Endometrial microvascular endothelial cells (primary cell): Measurements from ENCODE around the gene TMC1. TPM values are rescaled to one million over a fixed set of nuclear protein-coding genes. Genes with fewer than 3 reads are reported as not detected.
"Not testable (repeated sequence)": the region's sequence is repeated elsewhere in the genome, so short reads cannot be mapped to it uniquely, and the experiment has no call there.

Experiments used
- in situ Hi-C: cut with HindIII; loops from 2 replicates; pipeline ENCODE4 v1.10.0; 2017; ENCODE audit warnings: low sequenced_read_pairs, low pct_unique_long_range_greater_than_20kb; ENCODE audit errors: inconsistent ontology term
- total RNA-seq: library from RNA; depleted of rRNA; stranded (reverse); fragments of >200 nt; gene quantifications from one replicate; pipeline ENCODE4 v1.2.3, GENCODE V29; 2015; ENCODE audit errors: inconsistent ontology term

The TMC1 gene
- total RNA-seq, 1 donor from 2014 or later = not detected

DNA sequence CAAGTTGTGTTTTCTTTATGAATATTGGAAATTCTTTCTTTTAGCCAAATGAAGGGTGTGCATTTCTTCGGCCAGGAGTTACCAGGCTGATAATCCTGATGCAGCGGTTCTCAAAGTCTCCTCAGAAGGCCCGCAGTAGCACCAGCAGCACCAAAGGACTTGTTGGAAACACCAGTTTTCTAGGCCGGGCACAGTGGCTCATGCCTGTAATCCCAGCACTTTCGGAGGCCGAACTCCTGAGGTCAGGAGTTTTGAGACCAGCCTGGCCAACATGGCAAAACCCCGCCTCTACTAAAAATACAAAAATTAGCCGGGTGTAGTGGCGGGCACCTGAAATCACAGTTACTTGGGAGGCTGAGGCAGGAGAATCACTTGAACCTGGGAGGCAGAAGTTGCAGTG is 397 bp upstream of the TMC1 start:
- in situ Hi-C loops = not testable (repeated sequence)

DNA sequence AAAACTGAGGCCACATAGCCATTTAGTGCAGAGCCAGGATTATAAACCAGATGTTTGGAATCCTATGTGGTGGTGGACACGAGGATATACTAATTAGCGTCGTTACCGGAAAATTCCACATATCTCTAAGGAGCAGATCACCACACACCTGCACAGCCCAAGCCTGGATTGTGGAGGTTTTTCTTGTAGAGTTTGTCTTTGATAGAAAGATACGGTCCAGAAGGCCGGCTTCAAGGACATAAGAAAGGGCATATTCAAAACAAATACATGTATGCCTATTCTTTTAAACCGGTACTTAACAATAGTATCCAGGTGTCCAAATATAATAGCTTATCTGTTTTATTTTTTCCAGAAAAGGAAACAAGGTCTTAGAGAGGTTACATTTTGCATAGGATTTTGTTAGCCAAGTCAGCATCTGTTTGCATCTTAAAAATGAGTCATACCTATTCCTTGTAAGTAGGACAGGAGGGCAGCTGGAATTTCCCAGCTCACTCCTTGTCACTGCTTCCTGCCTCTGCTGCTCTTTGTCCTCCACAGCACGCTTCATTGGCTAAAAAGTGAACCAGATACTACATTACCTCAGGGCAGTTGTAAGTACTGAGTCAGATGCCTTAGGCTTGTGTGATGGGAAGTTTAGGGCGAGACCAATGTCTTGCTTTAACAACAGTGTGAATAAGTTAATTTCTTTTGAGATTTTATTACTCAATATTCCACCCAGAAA is 3.6 kb downstream of the TMC1 start:
- in situ Hi-C loops = no loop called here

DNA sequence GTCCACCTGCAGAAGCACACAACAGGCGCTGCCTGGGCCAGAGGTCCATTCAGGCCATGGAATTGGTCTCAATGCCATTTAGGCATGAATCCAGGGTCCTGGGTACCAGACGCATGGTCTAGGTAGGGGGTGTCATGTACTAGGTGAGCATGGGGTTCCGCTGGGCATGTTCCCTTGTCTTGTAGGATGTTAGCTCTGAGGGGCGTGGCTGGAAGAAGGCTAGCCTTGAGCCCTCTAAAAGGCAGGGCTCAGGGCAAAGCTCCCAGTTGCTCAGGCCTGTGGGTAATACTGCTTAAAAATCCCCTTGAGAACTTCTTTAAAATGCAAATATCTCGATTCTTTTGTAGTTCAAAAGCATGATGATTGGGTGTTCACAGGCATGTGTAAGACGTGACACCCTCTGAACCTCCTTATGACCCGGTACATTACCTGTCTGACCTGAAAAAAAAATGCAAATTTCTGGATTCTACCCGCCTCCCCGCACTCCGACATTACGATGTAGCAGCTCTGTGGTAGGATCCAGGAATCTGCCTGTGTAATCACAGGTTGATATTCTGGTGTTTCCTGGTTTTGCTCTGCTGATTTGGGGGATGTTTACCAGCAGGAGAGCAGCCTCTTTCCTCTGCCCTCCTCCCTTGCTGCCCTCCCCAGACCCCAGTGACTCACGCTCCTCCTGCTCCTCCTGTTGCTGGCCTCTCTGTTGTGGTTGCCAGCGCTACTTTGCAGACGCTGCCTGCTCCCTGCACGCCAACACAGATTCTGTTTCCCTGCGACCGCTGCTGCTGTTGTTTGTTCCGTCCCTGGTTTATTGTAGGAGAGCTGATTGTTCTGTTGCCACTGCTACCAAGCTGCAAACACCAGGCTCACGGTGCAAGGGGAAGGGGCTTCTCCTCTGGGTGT is 5.7 kb downstream of the TMC1 start:
- in situ Hi-C loops = no loop called here

DNA sequence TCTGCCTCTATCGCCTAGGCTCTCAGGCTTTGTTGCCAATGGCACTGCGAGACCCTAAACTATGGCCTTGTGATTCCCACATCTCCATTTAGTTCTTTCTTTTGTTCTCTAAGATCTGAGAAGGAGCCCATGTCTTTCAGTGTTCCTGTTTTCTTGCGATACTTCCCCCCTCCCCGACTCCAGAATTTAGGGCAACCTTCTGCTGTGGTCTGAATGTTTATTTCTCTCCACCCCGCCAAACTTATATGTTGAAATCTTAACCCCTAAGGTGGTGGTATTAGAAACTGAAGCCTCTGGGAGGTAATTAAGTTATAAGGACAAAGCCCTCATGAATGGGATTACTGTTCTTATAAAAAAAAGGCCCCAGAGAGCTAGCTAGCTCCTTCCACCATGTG is 6.4 kb downstream of the TMC1 start:
- in situ Hi-C loops = no loop called here

DNA sequence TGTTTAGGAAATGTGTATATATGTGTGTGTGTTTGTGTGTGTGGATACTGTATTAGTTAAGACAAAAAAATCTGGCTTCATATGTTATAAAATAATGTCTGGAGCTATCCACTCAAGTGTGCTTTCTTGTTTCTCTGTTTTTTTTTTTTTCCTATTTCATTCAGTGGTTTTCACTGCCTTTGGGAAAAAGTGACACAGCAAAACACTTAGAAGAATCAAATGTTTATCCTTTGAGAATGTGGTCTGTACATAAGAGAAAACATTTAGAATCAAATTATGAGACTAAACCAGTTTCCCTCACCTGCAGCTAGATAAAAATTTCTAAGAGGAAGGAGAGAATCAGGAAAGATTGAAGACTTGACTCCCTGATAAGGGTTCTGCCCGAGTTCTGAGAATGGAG is 8.1 kb downstream of the TMC1 start:
- in situ Hi-C loops = no loop called here

DNA sequence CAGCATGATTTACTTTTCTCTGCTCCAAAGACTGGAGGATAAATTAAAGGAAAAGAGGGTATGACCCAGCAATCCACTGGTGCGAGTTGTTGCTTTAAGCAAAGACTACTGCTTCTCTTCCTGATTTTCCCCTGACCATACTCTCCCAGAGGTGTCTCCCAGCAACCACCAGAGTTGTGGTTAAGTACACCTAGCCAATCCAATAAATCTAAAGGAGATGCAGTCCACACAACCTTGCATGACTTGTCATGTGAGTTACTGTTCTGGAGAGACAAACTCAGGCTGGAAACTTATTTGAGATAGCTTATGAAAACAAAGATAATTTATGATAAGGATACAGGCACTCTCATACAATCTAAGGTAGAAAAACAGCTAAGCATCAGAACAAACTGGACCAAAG is 11.9 kb downstream of the TMC1 start:
- in situ Hi-C loops = no loop called here

DNA sequence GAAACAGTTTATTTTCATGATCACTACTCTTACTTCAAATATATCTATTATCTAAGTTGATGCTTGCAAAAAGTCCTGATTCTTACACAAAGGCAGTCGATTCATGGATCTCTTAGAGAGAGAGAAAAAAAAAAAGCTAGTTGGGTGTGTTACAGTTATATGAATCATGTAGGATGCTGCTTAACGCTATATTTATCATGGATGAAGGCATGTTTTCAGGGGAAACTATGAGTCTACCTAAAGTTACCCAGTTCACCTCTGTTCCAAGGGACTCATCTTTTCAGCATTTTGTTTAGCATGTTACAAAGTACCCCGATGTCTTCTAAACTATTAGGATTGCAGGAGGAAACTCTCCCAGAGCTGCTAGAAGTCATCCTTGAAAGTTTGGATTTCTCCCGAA is 13.5 kb downstream of the TMC1 start:
- in situ Hi-C loops = no loop called here

DNA sequence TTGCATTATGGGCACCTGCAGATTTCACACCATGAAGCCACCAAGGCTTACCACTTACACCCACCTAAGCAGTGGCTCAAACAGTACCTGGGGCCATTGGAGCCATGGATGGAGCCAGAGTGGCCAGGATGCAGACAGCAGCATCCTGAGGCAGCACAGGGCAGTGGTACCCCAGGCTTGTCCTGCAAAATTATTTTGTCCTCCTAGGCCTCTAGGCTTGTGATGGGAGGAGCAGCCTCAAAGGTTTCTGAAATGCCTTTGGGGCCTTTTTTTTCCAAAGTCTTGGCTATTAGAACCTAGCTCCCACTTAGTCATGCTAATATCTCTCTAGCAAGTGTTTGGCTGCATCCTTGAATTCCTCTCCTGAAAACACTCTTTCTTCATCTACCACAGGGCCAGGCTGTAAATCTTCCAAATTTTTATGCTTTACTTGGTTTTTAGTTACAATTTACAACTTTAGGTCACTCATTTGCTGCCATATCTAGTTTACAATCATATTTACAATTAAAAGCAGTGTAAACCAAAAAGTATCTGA is 15.7 kb downstream of the TMC1 start:
- in situ Hi-C loops = no loop called here

DNA sequence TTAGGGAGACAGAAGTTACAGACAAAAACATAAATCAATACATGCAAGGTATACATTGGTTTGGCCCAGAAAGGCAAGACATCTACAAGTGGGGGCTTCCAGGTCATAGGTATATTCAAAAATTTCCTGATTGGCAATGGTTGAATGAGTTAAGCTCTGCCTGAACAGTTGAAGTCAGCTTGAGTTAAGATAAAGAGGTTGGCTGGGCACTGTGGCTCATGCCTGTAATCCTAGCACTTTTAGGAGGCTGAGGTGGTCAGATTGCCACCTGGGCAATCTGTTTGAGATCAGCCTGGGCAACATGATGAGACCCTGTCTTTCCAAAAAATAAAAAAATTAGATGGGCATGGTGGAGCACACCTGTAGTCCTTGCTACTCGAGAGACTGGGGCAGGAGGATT is 16.3 kb downstream of the TMC1 start:
- in situ Hi-C loops = no loop called here

DNA sequence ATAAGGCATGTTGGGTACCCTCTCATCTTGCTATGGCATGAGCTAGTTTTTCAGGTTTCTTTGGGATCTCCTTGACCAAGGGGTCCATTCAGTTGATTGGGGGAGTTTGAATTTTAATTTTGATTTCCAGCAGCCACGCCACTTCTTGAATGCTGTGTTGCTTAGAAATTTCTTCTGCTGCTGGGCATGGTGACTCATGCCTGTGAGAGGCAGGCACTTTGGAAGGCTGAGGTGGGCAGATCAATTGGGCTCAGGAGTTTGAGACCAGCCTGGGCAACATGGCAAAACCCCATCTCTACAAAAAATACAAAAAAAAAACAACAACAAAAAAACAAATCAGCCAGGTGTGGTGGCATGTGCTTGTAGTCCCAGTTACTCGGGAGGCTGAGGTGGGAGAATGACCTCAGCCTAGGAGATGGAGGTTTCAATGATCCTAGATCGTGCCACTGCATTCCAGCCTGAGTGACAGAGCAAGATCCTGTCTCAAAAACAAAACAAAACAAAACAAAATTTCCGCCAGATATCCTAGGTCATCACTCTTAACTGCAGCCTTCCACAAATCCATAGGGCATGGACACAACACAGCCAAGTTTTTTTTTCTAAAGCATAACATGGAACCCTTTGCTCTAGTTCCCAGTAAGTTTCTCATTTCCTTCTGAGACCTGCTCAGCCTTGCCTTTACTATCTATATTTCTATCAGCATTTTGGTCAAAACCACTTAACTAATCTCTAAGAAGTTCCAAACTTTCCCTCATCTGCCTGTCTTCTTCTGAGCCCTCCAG is 17.7 kb downstream of the TMC1 start:
- in situ Hi-C loops = no loop called here

DNA sequence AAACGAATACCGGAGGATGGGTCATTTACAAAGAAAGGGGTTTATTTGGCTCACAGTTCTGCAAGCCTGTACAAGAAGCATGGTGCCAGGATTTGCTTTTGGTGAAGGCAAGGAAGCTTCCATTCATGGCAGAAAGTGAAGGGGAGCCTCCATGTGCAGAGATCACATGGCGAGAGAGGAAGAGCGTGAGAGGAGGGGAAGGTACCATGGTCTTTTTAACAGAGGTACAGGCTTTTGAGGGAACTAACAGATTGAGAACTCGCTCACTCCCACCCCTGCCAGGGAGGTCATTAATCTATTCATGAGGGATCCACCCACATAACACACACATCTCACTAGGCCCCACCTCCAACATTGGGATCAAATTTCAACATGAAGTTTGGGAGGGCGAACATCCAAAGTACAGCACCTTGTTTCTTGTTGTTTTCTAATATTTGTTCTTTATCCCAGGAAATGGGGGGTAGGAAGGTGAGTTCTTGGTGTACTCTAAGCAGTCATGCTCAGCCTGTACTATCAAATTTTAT is 18.5 kb downstream of the TMC1 start:
- in situ Hi-C loops = no loop called here

DNA sequence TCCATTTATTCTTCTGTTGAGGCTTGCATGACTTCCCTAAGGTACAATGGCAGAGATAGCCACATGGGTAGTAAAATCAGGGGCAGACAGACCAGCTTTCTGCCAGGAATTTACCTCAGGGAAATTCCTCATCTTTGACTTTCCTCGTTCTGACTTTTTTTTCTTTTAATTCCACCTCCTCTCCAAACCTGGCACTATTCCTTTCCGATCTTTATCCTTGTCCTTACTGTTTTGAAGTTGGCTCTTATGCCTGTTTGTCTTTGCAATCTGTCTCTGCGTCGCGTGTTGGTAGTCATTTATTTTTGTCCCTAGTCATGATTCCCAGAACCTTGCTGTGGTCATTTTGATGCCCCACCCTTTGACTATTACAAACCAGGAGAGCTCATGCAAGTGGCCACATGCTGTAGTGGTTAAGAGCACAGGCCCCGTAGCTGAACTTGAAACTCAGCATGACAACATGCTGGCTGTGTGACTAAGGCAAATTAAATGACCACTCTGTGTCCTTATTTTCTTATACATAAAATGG is 19.0 kb downstream of the TMC1 start:
- in situ Hi-C loops = no loop called here

DNA sequence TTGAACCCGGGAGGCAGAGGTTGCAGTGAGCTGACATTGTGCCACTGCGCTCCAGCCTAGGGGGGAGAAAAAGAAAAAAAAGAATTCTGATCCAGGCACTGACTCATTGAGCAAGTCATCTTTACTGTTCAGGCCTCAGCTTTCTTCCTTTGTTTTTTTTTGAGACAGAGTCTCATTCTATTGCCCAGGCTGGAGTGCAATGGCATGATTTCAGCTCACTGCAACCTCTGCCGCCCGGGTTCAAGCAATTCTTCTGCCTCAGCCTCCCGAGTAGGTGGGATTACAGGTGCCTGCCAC is 21.1 kb downstream of the TMC1 start:
- in situ Hi-C loops = not testable (repeated sequence)

DNA sequence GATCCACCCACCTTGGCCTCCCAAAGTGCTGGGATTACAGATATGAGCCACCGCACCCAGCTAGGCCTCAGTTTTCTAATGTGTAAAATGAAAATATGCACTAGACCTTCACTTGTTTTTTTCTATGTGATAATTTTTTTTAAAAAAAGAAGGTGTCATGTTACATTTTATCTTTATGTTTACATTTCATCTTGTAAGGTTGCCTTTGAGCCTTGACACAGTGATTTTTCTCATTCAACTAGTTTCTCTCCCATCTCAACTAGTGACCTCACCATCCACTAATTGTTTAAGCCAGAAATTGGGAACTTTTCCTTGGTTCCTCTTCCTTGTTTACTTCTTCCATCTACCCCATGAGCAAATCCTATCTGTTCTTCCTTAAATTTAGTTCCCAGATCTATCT is 21.5 kb downstream of the TMC1 start:
- in situ Hi-C loops = no loop called here

DNA sequence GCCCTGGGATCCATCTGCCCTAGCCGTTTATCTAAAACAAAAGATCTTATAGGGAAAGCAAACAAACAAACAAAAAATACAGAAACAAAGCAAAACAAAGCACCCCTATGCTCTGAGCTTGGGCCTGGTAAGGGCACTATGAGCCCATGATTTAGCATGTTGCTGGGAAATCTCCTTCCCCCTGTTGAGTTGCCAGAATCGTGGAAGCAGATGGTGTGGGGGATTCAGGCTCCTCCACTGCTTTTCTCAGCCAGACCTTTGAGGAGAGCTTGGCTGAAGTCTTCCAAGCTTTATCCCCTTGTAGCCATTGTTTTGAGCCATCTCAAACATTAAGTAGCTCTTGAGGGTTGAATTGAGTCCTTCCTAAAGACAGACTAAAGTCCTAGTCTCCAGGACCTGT is 29.9 kb downstream of the TMC1 start:
- in situ Hi-C loops = no loop called here

DNA sequence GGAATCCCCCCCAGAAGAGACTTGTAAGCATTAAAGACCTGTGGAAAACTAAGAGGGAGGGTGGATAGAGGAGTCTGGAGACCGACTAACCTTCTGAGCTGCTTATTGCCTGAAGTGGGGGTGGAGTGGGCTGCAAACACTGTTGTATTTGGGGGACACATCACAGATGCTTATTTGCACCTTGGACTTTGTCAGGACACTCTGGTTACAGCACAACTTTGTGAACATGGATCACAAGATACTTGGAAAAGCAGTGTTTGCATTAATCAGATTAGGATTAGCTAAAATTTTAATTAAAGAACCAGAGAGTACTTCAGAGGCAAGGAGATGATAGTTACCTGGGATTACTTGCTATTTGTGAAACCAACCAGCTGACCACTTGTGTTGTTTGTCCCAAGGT is 30.9 kb downstream of the TMC1 start:
- in situ Hi-C loops = no loop called here

DNA sequence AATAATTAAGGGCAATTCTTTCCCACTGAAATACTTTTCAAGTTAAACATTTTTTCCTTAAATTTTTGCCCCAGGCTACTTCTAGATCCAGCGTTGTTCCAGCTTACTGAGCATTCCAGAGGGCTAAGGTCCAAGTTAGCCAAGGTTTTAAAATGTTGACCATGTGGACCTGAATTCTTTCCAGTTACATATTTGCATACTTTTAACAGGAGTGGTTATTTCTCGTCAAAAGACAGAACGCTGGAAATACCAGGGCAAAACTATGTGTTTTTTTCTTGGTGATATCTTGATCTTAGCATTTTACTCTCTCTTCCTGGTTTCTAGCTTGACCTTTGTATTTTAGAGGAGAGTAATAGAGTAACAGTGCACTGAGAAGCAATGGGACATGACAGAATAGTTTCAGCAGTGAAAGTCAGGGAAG is 32.8 kb downstream of the TMC1 start:
- in situ Hi-C loops = no loop called here

DNA sequence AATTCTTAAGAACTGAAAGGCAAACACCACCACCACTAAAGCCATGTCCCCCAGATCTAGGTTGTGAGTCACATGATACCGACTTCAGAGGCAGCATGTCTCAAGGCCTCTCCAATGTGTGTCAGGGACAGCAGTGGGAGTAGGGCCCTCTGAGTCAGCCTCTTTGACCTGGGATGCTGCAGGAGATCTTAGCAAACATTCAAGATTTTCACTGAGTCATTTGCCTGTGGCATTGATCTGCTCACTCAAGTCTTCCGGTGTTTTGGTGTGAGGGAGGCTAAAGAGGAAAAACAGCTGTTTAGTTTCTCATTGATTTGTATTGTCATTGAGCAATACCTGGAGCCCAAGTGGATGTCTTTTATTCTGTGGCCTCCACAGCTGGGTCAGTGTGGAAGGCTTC is 36.1 kb downstream of the TMC1 start:
- in situ Hi-C loops = no loop called here

DNA sequence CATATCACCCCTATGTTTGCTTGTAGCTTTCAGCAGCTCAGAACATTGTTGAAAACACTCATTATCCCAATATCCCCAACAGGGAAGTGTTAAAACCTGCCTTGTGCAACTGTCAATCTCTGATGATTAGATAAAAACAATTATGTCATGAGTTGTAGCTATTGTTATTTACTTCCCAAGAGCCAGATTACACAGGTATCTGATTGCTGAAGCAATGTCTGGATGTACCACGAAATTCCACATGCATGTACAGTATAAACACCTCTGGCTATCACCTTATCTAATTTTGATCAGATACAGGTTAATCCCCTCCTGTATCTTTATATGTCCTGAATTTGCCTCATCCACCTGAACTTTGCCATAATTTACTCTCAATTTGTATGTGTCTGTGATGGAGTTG is 38.7 kb downstream of the TMC1 start:
- in situ Hi-C loops = no loop called here
